HG03175 (cell line): ENCODE data around the gene ARHGAP15.

Experiments
- ATAC-seq: cut with Tn5 transposase; IDR thresholded peaks from one replicate; pipeline ENCODE4 v1.9.1; 2021; ENCODE audit warnings: mild to moderate bottlenecking, moderate library complexity; ENCODE audit not compliant: unreplicated experiment

Gene ARHGAP15

DNA sequence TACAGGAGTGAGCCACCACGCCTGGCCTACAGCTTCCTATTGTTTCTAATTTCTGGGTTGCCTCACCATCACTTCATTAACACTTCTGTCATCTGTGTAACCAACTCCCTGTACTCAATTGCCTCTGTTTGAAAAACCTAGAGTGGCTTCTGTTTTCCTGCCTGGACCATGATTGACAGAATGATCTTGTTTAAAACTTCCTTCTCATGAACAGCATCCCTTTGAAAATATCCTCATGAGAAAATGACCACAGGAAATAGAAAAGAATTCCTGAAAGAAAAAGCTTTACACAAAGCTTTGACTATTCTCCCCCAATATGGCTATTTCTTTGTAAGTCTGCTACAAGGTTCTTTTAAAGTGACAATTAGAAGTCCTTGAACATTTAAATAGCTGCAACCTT lies 672.3 kb downstream of the ARHGAP15 start:
- no peak for ATAC-seq

DNA sequence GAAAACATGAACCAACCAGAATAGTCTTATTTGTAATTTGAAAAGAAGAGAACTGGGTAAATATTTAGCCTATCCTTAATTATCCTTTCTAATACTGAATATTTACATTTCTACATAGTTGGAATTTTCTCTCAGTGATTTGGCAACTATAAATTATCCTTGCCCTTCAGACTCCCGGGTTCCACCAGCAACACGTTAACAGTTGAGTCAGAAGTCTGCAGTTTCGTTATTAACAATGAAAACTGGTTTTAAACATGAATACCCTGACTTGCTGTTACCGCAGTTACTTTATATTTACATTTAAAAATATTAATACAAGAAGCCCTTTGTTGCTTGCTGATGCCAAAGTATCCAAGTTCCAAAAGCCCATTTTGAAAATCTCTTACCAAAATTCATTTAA lies 673.0 kb downstream of the ARHGAP15 start:
- ATAC-seq: peak; percentile 34

DNA sequence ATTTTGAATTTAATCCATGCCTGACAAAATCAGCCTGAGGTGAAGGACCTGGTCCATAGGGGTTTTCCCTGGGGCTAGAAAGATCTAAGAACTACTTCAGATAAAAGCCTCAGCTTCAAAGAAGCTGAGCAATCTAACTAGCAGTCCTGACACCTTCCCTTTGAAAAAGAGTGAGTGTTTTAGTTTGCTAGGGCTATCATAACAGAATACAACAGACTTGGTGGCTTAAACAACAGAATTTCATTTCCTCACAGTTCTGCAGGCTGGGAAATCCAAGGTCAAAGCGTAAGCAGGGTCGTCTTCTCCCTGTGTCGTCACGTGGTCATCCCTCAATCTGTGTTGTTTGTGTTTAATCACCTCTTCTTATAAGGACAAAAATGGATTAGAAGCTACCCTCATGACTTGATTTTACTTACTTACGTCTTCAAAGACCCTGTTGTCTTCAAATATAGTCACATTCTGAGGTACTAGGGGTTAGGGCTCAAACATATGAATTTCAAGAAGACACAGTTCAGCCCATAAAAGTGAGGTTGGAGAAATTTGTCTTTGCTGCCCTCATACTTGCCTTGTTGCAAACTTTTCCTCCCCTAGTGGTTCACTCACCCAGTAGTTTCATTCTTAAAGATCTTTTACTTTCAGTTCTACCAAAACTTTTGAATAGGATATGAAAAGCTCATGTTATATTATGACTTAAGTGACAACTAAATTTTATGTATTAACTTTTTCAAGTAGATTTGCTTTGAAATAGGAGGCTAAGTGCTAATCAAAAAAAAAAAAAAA lies 673.8 kb downstream of the ARHGAP15 start:
- ATAC-seq: peak; percentile 84

DNA sequence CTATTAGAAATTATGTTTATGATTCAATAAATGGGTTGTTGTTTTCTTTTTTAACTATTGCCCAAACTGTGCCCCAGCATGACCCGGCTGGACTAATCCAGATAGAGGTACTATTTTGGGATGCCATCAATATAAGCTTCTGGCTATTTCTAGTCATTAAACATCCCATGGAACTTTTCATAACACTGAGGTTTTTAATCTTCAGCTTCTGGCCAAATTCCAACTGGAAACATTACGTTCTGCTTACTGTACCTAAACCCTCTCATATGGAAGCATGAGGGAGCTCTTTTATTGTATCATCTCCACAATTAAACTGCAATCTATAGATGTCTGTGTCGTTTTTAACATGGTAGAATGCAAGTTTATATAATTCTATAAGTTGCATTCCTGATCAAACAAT lies 674.7 kb downstream of the ARHGAP15 start:
- no peak for ATAC-seq

DNA sequence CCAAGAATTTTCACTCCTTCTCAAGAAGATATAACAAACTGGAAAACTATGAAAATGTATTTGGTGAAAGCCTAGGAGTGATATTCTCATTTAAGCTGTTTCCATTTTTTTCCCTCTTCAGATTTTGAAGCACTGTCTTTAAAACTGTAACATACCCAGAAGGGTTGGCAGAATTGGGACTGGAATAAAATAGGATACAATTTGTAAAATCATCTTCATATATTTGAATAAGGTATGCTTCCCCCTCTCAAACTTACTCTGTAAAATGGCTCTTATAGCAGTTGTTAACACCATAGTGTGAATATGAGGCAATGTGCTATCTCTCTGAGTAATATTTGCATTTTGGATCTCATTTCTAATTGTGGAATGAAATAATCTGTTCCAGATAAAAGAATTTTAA lies 676.4 kb downstream of the ARHGAP15 start:
- no peak for ATAC-seq

DNA sequence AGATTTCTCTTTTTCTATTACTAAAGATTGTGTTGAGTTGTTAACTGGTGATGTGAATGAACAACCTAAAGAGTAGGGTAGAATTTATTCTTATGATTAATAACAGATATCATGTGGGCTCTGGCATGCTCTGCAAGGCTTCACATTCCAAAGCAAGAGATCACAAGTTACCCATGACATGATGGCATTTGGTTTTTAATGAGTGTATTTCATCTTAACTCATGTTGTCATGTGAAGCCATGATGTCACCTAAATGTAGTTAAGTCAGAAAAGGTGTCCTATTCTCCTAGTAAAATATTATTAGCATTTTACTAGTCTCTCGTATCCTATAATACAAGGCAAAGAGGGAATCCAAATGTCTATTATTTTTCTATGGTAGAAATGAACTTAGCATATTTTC lies 678.0 kb downstream of the ARHGAP15 start:
- no peak for ATAC-seq

DNA sequence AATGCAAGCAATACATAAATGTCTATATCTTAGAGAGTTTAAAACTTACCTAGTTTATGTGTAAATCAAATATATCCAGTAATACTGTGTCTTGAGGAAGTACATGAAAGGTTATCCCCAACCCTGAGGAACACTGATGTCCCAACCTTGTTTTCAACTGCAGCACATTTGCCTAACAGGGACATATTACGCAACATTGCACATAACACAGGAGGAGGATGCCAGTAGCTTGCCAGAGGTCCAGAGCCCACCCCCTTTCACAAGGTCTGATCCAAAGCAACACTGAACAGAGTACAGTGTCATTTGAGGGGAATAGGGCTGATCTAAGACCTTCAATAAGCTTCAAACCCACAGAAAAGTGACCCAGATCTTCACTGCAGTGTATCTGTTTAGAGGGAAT lies 678.5 kb downstream of the ARHGAP15 start:
- no peak for ATAC-seq

DNA sequence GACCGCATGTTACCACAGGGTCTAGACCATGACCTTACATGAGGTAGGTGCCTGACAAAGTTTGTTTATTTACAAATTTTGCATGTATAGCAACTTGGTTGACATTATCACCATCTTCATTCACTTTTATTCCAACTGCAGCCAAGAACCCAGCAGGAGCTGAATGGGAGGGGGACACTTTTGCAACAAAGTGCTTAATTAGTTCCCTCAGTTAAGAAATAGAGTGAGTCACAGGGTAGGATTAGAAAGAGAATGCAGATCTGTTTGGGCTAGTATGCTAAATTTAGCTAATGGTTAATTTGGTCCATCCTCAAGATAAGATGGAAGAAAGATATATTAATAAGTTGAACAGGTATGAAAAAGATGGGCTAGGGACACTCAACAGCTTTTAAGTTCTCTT lies 678.9 kb downstream of the ARHGAP15 start:
- no peak for ATAC-seq

DNA sequence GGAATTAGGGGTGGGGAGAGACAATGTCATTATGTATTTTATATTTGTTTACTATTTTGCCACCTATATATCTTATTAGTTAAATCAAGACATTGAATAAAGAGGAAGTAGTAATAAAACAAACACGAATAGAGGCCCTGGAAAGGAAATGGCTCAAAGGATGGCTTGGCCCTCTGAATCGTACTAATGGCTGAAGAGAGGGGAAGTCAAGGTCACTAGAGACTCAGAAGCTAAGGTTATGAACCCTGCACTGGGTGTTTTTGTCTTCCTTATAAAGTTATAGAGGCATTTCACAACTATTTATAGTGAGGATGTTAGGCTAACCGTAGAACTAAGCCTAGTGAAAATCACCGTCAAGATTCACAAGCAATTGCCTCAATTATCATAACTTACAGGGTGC lies 685.9 kb downstream of the ARHGAP15 start:
- ATAC-seq: no peak

DNA sequence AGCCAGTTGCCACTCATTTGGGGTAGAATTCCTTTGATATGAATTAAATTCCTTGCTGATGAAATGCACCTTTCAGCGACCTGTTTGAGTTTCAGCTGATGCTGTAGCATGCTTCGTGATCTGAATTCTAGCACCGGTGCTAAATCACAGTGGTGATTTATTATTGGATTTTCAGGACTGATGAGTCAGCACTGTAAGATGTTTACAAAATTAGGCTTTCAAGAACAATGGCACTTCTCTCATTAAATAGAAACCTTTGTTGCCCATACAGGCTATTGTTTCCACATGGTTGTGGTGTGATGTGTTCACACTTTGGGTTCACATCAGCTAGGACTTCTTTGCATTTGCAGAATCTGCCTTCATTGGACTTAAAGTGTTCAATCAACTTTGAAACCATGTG lies 687.7 kb downstream of the ARHGAP15 start:
- no peak for ATAC-seq
